ENCODE results near the gene NDUFB4. TPM values are rescaled to one million over a fixed set of nuclear protein-coding genes. Genes with fewer than 3 reads are reported as not detected.

The NDUFB4 gene
- polyA plus RNA-seq, 1 donor (not counting 4 experiments of a cell fraction or from before 2014, with no cell fraction given), result 143 TPM

GRCh38 chr3:120650311-120650710 is 54.2 kb downstream of the NDUFB4 start:
- dilution Hi-C loops (cut with MboI; ENCODE audit: extremely low pct_ligation_motif_present, low sequenced_read_pairs), result no loop called here
- DNase-seq (ENCODE audit: low read depth, low spot score) (no peak), FAIRE-seq (no peak)
- no peak overlapping the region for H3K27ac ChIP-seq (ENCODE audit: control insufficient read depth, insufficient read depth, low read length)
- H3K4me3 ChIP-seq (ENCODE audit: control insufficient read depth in 2 of 3, extremely low read depth in 1 of 3, insufficient read depth in 2 of 3, low read depth in 1 of 3, low read length in 3 of 3), result no peak overlapping the region
- no peak overlapping the region for H3K4me2 ChIP-seq (ENCODE audit: control insufficient read depth, extremely low read depth, insufficient read depth, low read depth, low read length)
- H3K27me3 ChIP-seq (ENCODE audit: control insufficient read depth, extremely low read depth, insufficient read depth, low read length), result no peaks in the 10 kb centered on the region
- H3K4me1 ChIP-seq (ENCODE audit: control insufficient read depth, extremely low read depth, insufficient read depth, low read length), result no peaks in the 10 kb centered on the region
- H3K36me3 ChIP-seq (ENCODE audit: control insufficient read depth in 2 of 2, extremely low read depth in 1 of 2, insufficient read depth in 2 of 2, low read length in 2 of 2), result no peaks in the 10 kb centered on the region
- no peaks in the 10 kb centered on the region for H3K9me1 ChIP-seq (ENCODE audit: control insufficient read depth, extremely low read depth, insufficient read depth, low read length)
- no peak overlapping the region for H3K9ac ChIP-seq (ENCODE audit: control insufficient read depth, extremely low read depth, insufficient read depth, low read length)
- H3K9me3 ChIP-seq (ENCODE audit: control insufficient read depth, low read depth, low read length), result no peaks in the 10 kb centered on the region
- no peak for TF ChIP-seq EZH2 (IDR thresholded peaks at IDR 0.05; ENCODE audit: low read length)
- TF ChIP-seq CTCF (optimal IDR thresholded peaks at IDR 0.05 in 1 of 3, IDR thresholded peaks at IDR 0.05 in 1 of 3, conservative IDR thresholded peaks at IDR 0.05 in 1 of 3; ENCODE audit: extremely low read depth in 1 of 3, insufficient read depth in 2 of 3, low read length in 3 of 3), result no peak
- no peak overlapping the region for H2AFZ ChIP-seq (ENCODE audit: control insufficient read depth, low read length)
- H3K79me2 ChIP-seq (ENCODE audit: control insufficient read depth, insufficient read depth, low read length), result no peaks in the 10 kb centered on the region
- H4K20me1 ChIP-seq (ENCODE audit: control insufficient read depth, extremely low read depth, insufficient read depth, low read length), result no peaks in the 10 kb centered on the region

Other genes with a start within 250 kb of the NDUFB4 start
- gene LRRC58, start 247.0 kb upstream of the NDUFB4 start, polyA plus RNA-seq, result 9.7 to 17.4 TPM (median 14.6 TPM) in 3 replicates
- 59.0 to 93.9 TPM (median 67.1 TPM) in 3 replicates for gene FSTL1, start 145.3 kb upstream of the NDUFB4 start, polyA plus RNA-seq
- gene HGD, start 85.9 kb downstream of the NDUFB4 start, polyA plus RNA-seq, result 0.02 to 0.30 TPM in 2 of 3 replicates, not detected in the other
- 7.6 to 13.4 TPM (median 8.2 TPM) in 3 replicates for gene RABL3, start 146.2 kb downstream of the NDUFB4 start, polyA plus RNA-seq
- gene GTF2E1, start 146.4 kb downstream of the NDUFB4 start, polyA plus RNA-seq, result 8.3 to 14.8 TPM (median 13.2 TPM) in 3 replicates